ENCODE measurements around the gene CCR7. TPM values are rescaled to one million over a fixed set of nuclear protein-coding genes. Genes with fewer than 3 reads are reported as not detected.

CCR7 gene
- total and polyA plus RNA-seq, 2 of the 13 experiments (the other 11 are each of a cell fraction or from before 2014, with no cell fraction given) = 0.04 to 0.53 TPM

DNA sequence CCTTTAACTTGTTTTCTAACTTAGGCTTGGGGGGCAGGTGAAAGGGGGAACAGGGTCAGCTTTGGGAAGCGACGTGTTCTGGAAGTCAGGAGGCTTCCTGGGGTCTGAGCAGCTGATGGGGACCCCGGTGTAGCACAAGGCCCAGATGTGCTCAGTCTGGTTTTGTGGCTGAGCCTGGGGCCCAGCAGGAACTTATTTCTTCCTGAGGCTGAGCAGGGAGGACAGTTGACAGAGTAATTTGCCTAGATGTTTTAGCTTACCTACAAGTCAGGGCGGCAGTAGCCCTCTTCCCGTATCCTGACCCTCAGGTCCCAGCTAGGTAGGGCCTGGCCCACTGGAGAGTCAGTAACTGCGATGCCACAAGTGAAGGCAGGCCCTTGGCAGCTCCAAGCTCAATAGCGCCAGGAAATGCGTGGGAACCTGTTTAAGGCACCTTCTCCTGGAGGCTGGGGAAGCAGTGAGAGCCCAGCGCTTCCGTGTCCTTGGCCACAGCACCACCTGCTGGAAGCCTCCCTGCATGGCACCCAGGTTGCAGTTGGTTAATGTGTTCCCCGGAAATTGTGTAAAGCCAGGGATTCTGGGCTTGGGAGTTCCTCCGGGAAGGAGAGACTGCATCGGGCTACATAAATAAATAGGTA, 5.2 kb downstream of the CCR7 start (continued):
- TF ChIP-seq, protein P1, sequence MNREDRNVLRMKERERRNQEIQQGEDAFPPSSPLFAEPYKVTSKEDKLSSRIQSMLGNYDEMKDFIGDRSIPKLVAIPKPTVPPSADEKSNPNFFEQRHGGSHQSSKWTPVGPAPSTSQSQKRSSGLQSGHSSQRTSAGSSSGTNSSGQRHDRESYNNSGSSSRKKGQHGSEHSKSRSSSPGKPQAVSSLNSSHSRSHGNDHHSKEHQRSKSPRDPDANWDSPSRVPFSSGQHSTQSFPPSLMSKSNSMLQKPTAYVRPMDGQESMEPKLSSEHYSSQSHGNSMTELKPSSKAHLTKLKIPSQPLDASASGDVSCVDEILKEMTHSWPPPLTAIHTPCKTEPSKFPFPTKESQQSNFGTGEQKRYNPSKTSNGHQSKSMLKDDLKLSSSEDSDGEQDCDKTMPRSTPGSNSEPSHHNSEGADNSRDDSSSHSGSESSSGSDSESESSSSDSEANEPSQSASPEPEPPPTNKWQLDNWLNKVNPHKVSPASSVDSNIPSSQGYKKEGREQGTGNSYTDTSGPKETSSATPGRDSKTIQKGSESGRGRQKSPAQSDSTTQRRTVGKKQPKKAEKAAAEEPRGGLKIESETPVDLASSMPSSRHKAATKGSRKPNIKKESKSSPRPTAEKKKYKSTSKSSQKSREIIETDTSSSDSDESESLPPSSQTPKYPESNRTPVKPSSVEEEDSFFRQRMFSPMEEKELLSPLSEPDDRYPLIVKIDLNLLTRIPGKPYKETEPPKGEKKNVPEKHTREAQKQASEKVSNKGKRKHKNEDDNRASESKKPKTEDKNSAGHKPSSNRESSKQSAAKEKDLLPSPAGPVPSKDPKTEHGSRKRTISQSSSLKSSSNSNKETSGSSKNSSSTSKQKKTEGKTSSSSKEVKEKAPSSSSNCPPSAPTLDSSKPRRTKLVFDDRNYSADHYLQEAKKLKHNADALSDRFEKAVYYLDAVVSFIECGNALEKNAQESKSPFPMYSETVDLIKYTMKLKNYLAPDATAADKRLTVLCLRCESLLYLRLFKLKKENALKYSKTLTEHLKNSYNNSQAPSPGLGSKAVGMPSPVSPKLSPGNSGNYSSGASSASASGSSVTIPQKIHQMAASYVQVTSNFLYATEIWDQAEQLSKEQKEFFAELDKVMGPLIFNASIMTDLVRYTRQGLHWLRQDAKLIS (CRISPR knock-in tag; IDR thresholded peaks at IDR 0.05) = peak; percentile 24; the same call in 1 of the 2 replicates
- TF ChIP-seq, protein P2, sequence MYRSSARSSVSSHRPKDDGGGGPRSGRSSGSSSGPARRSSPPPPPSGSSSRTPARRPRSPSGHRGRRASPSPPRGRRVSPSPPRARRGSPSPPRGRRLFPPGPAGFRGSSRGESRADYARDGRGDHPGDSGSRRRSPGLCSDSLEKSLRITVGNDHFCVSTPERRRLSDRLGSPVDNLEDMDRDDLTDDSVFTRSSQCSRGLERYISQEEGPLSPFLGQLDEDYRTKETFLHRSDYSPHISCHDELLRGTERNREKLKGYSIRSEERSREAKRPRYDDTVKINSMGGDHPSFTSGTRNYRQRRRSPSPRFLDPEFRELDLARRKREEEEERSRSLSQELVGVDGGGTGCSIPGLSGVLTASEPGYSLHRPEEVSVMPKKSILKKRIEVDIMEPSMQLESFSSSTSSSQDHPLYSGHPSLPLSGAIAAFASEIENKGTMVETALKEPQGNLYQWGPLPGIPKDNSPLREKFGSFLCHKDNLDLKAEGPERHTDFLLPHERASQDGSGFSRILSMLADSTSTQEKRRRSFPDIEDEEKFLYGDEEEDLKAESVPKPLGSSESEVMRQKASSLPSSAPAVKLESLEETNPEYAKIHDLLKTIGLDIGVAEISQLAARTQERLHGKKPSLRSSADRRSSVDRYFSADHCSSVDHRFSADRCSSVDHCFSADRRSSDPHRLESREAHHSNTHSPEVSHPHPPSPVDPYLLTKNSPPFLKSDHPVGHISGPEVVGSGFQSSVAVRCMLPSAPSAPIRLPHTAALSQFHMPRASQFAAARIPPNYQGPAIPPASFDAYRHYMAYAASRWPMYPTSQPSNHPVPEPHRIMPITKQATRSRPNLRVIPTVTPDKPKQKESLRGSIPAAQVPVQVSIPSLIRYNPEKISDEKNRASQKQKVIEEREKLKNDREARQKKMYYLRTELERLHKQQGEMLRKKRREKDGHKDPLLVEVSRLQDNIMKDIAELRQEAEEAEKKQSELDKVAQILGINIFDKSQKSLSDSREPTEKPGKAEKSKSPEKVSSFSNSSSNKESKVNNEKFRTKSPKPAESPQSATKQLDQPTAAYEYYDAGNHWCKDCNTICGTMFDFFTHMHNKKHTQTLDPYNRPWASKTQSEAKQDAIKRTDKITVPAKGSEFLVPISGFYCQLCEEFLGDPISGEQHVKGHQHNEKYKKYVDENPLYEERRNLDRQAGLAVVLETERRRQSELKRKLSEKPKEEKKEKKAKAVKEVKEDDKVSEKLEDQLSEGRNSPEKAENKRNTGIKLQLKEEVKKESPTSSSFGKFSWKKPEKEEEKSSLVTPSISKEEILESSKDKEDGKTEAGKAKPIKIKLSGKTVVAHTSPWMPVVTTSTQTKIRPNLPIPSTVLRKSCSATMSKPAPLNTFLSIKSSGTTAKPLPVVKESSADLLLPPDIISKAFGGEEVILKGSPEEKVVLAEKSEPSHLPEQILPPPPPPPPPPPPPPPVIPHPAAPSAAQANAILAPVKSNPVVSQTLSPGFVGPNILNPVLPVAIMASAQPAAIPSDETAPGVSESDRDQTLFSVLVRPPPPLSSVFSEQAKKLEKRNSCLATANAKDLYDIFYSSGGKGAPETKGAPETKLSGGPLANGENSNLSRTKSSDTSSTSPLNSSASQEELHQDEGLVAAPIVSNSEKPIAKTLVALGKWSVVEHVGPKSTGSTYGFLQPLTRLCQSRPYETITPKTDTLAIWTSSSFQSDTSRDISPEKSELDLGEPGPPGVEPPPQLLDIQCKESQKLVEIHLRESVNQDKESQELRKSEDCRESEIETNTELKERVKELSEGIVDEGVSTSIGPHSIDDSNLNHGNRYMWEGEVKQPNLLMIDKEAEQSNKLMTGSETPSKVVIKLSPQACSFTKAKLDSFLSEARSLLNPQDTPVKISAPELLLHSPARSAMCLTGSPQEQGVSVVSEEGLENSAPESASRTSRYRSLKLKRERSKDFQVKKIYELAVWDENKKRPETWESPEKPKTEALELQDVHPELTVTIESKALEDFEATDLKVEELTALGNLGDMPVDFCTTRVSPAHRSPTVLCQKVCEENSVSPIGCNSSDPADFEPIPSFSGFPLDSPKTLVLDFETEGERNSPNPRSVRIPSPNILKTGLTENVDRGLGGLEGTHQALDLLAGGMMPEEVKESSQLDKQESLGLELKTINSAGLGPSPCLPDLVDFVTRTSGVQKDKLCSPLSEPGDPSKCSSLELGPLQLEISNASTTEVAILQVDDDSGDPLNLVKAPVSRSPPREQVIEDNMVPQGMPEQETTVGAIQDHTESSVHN (CRISPR knock-in tag; IDR thresholded peaks at IDR 0.05) = no peak
- TF ChIP-seq CCDC6 (CRISPR knock-in tag; IDR thresholded peaks at IDR 0.05) = peak; percentile 46; the same call in 1 of the 2 replicates
- TF ChIP-seq NFIB (CRISPR knock-in tag; IDR thresholded peaks at IDR 0.05; ENCODE audit: borderline replicate concordance) = no peak
- TF ChIP-seq, protein P3, sequence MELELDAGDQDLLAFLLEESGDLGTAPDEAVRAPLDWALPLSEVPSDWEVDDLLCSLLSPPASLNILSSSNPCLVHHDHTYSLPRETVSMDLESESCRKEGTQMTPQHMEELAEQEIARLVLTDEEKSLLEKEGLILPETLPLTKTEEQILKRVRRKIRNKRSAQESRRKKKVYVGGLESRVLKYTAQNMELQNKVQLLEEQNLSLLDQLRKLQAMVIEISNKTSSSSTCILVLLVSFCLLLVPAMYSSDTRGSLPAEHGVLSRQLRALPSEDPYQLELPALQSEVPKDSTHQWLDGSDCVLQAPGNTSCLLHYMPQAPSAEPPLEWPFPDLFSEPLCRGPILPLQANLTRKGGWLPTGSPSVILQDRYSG (CRISPR knock-in tag; IDR thresholded peaks at IDR 0.05) = no peak
- TF ChIP-seq RFX5 (IDR thresholded peaks at IDR 0.05; ENCODE audit: low read depth, low read length) = peak; percentile 20; the same call in 1 of the 2 replicates
- peak; percentile 52; the same call in 1 of the 2 replicates for TF ChIP-seq PITX1 (CRISPR knock-in tag; IDR thresholded peaks at IDR 0.05)
- TF ChIP-seq, protein P4, sequence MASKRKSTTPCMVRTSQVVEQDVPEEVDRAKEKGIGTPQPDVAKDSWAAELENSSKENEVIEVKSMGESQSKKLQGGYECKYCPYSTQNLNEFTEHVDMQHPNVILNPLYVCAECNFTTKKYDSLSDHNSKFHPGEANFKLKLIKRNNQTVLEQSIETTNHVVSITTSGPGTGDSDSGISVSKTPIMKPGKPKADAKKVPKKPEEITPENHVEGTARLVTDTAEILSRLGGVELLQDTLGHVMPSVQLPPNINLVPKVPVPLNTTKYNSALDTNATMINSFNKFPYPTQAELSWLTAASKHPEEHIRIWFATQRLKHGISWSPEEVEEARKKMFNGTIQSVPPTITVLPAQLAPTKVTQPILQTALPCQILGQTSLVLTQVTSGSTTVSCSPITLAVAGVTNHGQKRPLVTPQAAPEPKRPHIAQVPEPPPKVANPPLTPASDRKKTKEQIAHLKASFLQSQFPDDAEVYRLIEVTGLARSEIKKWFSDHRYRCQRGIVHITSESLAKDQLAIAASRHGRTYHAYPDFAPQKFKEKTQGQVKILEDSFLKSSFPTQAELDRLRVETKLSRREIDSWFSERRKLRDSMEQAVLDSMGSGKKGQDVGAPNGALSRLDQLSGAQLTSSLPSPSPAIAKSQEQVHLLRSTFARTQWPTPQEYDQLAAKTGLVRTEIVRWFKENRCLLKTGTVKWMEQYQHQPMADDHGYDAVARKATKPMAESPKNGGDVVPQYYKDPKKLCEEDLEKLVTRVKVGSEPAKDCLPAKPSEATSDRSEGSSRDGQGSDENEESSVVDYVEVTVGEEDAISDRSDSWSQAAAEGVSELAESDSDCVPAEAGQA (IDR thresholded peaks at IDR 0.05; ENCODE audit: low read depth) = 0 out of 2 replicates have a peak, but pooled peaks have one; percentile 27
- TF ChIP-seq, protein P4 (CRISPR knock-in tag; IDR thresholded peaks at IDR 0.05; ENCODE audit: borderline replicate concordance) = no peak
